ENCODE data around the gene DUSP8. TPM values are rescaled to one million over a fixed set of nuclear protein-coding genes. Genes with fewer than 3 reads are reported as not detected.

DUSP8 gene
- total RNA-seq, 1 experiment from 2014 or later: 4.4 TPM

- no peak overlapping the region for H4K5ac ChIP-seq (ENCODE audit: insufficient read length, low read depth, low read length)
- H3K9ac ChIP-seq (ENCODE audit: extremely low read depth, insufficient read length, low read length): no peak overlapping the region
- peaks cover 12% of the 10 kb centered on the region for H3K79me1 ChIP-seq (ENCODE audit: insufficient read depth, low read depth, low read length, poor library complexity, severe bottlenecking)
- no peak overlapping the region for H3K4me2 ChIP-seq (ENCODE audit: insufficient read depth, insufficient read length, low read length)
- no peak for DNase-seq
- no peak overlapping the region for H2AK5ac ChIP-seq (ENCODE audit: insufficient read length, low read length)
- no peak overlapping the region for H2BK20ac ChIP-seq (ENCODE audit: low read depth, low read length, poor library complexity, severe bottlenecking)
- Mint-ChIP-seq H3K27me3 (ENCODE audit: low read depth) (peaks cover 8% of the 10 kb centered on the region), H3K4me1 (peaks cover 0 to 7% of the 10 kb centered on the region in 2 experiments; a peak in 2 of 4 replicates), H3K4me3 (no peak overlapping the region), H3K27ac (no peak overlapping the region; a peak in 1 of 7 replicates), H3K9me3 (no peaks in the 10 kb centered on the region), H3K36me3 (ENCODE audit: insufficient read depth in 1 of 3, low read depth in 3 of 3) (no peaks in the 10 kb centered on the region)
- peaks cover 1% of the 10 kb centered on the region; the same call in 1 of the 2 replicates for H3K79me2 ChIP-seq (ENCODE audit: insufficient read depth, low read length)
- no peaks in the 10 kb centered on the region for H3K9me3 ChIP-seq (ENCODE audit: control insufficient read depth, low read depth, low read length)
- H3K27me3 ChIP-seq (ENCODE audit: insufficient read depth, low read length): no peaks in the 10 kb centered on the region; the same call in 1 of the 2 replicates
- no peak overlapping the region for H3K4ac ChIP-seq (ENCODE audit: low read depth, low read length)
- no peak for TF ChIP-seq CTCF (conservative IDR thresholded peaks at IDR 0.05)
- H3K23ac ChIP-seq (ENCODE audit: insufficient read length, low read depth, low read length): no peak overlapping the region
- no peak overlapping the region; the same call in 1 of the 2 replicates for H3K14ac ChIP-seq (ENCODE audit: insufficient read depth, low read length)
- H2BK120ac ChIP-seq (ENCODE audit: low read depth, low read length, poor library complexity, severe bottlenecking): no peak overlapping the region
- no peak overlapping the region for H3K27ac ChIP-seq (ENCODE audit: insufficient read length, low read depth, low read length)
- H4K91ac ChIP-seq (ENCODE audit: insufficient read length, low read depth, low read length): no peak overlapping the region
- H3K18ac ChIP-seq (ENCODE audit: insufficient read length, low read depth, low read length): no peak overlapping the region
- no peak overlapping the region for H2BK12ac ChIP-seq (ENCODE audit: insufficient read length, low read depth, low read length)
- no CpG with 5 or more reads among the region's 10 CpGs for WGBS (ENCODE audit: extremely low coverage, insufficient read length, low lambda C conversion rate)
- H2AFZ ChIP-seq (ENCODE audit: low read length): no peak overlapping the region
- H2BK15ac ChIP-seq (ENCODE audit: low read depth, low read length): no peak overlapping the region
- no peaks in the 10 kb centered on the region for H3K23me2 ChIP-seq (ENCODE audit: insufficient read length, low read depth, low read length, poor library complexity, severe bottlenecking)
- H4K8ac ChIP-seq (replicated peaks; ENCODE audit: insufficient read length, low read depth, low read length): no peak overlapping the region
- peaks cover 3% of the 10 kb centered on the region for H4K20me1 ChIP-seq (ENCODE audit: control insufficient read depth, insufficient read depth, insufficient read length)
- no peak overlapping the region for H2BK5ac ChIP-seq (ENCODE audit: insufficient read length, low read length)
- H3K56ac ChIP-seq (ENCODE audit: insufficient read length, low read depth, low read length): no peak overlapping the region
- no peak overlapping the region for H3T11ph ChIP-seq (ENCODE audit: low read length)
- no peaks in the 10 kb centered on the region for H3K4me1 ChIP-seq (ENCODE audit: insufficient read depth, low read length)
Observed at GRCh38 chr11:1533342-1533725, 38.7 kb downstream of the DUSP8 start.
